Measurements from ENCODE around the gene SMURF1. TPM values are rescaled to one million over a fixed set of nuclear protein-coding genes. Genes with fewer than 3 reads are reported as not detected.

The SMURF1 gene
- total RNA-seq, 6 donors from 2014 or later, result 33.0 to 54.4 (median 45.9) TPM

- WGBS, 2 donors, result 89 to 92% methylated on average over 8 of the region's 8 CpGs
These were observed 161.2 kb downstream of the SMURF1 start for GRCh38 chr7:98982686-98983085.

GRCh38 chr7:98981701-98982100 is 162.2 kb downstream of the SMURF1 start:
- no peaks in the 10 kb centered on the region for H3K4me1 ChIP-seq
- 93 to 94% methylated on average over 14 to 23 of the region's 23 CpGs for WGBS, 2 donors
- no peaks in the 10 kb centered on the region for H3K27me3 ChIP-seq
- ATAC-seq (ENCODE audit: low FRiP score in 2 of 2) (no peak), DNase-seq (no peak)
- no peak overlapping the region for H3K27ac ChIP-seq
- no peak for TF ChIP-seq POLR2AphosphoS5 (IDR thresholded peaks at IDR 0.05)
- no peak for TF ChIP-seq POLR2A (IDR thresholded peaks at IDR 0.05)
- TF ChIP-seq EP300 (IDR thresholded peaks at IDR 0.05), result no peak
- no peak for TF ChIP-seq CTCF (IDR thresholded peaks at IDR 0.05)
- H3K4me3 ChIP-seq, result no peak overlapping the region
- no peaks in the 10 kb centered on the region for H3K9me3 ChIP-seq
- peaks cover 50 to 99% (median 91%) of the 10 kb centered on the region in 4 donors for H3K36me3 ChIP-seq

More at GRCh38 chr7:98982686-98983085, 161.2 kb downstream of the SMURF1 start:
- Histone ChIP-seq H3K27me3 (no peaks in the 10 kb centered on the region), H3K36me3 (peaks cover 41 to 96% (median 84%) of the 10 kb centered on the region in 4 donors), H3K27ac (no peak overlapping the region), H3K4me3 (no peak overlapping the region), H3K4me1 (no peaks in the 10 kb centered on the region), H3K9me3 (no peaks in the 10 kb centered on the region)
- DNase-seq (no peak), ATAC-seq (ENCODE audit: low FRiP score in 2 of 2) (no peak)
- TF ChIP-seq POLR2AphosphoS5 (IDR thresholded peaks at IDR 0.05), result no peak
- no peak for TF ChIP-seq POLR2A (IDR thresholded peaks at IDR 0.05)
- no peak for TF ChIP-seq CTCF (IDR thresholded peaks at IDR 0.05)
- TF ChIP-seq EP300 (IDR thresholded peaks at IDR 0.05), result no peak

- ATAC-seq (ENCODE audit: low FRiP score in 2 of 2) (no peak), DNase-seq (no peak)
- Histone ChIP-seq H3K36me3 (peaks cover 51 to 100% (median 94%) of the 10 kb centered on the region in 4 donors), H3K4me3 (no peak overlapping the region), H3K9me3 (no peaks in the 10 kb centered on the region), H3K27me3 (no peaks in the 10 kb centered on the region), H3K27ac (no peak overlapping the region), H3K4me1 (no peaks in the 10 kb centered on the region)
- TF ChIP-seq CTCF (IDR thresholded peaks at IDR 0.05) (no peak), POLR2AphosphoS5 (IDR thresholded peaks at IDR 0.05) (no peak), EP300 (IDR thresholded peaks at IDR 0.05) (no peak)
- 96 to 100% methylated on average over 9 of the region's 9 CpGs for WGBS, 2 donors
These were observed 165.2 kb downstream of the SMURF1 start for GRCh38 chr7:98978672-98979071.

Other genes starting within 250 kb of the SMURF1 start
- gene KPNA7, start 64.0 kb upstream of the SMURF1 start, total RNA-seq, result 1 to 10 TPM in 1 of 6 donors, under 1 TPM in 3, not detected in 2; 0.27 to 1.0 (median 0.55) TPM
- gene MYH16, start 128.7 kb upstream of the SMURF1 start, total RNA-seq, result under 1 TPM in 1 of 6 donors, not detected in 5; 0.17 TPM
- 100 to 1,000 TPM in 5 of 6 donors, 10 to 100 TPM in 1; 81.7 to 129 (median 122) TPM for gene ARPC1A, start 181.8 kb upstream of the SMURF1 start, total RNA-seq
- 100 to 1,000 TPM; 186 to 387 (median 304) TPM for gene ARPC1B, start 230.6 kb upstream of the SMURF1 start, total RNA-seq